B cell (primary cell): ENCODE data around the gene COL10A1. TPM values are rescaled to one million over a fixed set of nuclear protein-coding genes. Genes with fewer than 3 reads are reported as not detected.

Experiments used
- ATAC-seq: fragments of 200-7000 bp; cut with Tn5 transposase; one replicate; pipeline ENCODE4 v1.10.0; 2021; ENCODE audit warnings: low read depth, mild to moderate bottlenecking, moderate number of reproducible peaks, moderate library complexity
- CTCF ChIA-PET: fragments of 350-600 bp; sonication (Branson Sonifier 250); formaldehyde crosslinking; loops from one replicate; lab custom pipeline; 2021; ENCODE audit warnings: antibody characterized with exemption, inconsistent platforms; lab: Charles Lee
- POLR2A ChIA-PET: fragments of 350-600 bp; sonication (Branson Sonifier 250); formaldehyde crosslinking; loops from one replicate; lab custom pipeline; 2021; ENCODE audit warnings: antibody characterized with exemption; lab: Charles Lee
- DNase-seq: peaks from one replicate; pipeline ENCODE4 v3.0.0; 2013
- H2AFZ ChIP-seq: 2 replicates; pipeline ENCODE4 v1.6.1; 2012; ENCODE audit warnings: mild to moderate bottlenecking, low read depth, low read length; ENCODE audit not compliant: insufficient read depth, poor library complexity, severe bottlenecking
- H3K27ac ChIP-seq, 2 donors: 1 replicate in 1 of 2; 2 replicates in 1 of 2; pipeline ENCODE4 v1.5.1; 2012 to 2013; ENCODE audit warnings: low read length in 2 of 2, mild to moderate bottlenecking in 2 of 2, moderate library complexity in 1 of 2
- H3K27me3 ChIP-seq, 4 experiments: fragments of 200-600 bp in 1 of 4; sonication (generic) in 1 of 4; replicated peaks in 1 of 4; 1 replicate in 2 of 4; 2 replicates in 2 of 4; pipeline versions ENCODE4 v1.6.1 to v1.7.0; 2013 to 2016; ENCODE audit warnings: low read length in 3 of 4, mild to moderate bottlenecking in 2 of 4, mixed read lengths in 1 of 4, moderate library complexity in 1 of 4; ENCODE audit not compliant: insufficient read depth in 4 of 4, control insufficient read depth in 3 of 4; ENCODE audit errors: control extremely low read depth in 1 of 4
- H3K36me3 ChIP-seq, 2 experiments: replicated peaks in 1 of 2; 1 replicate in 1 of 2; 2 replicates in 1 of 2; pipeline versions ENCODE4 v1.6.1 to v1.7.1; 2013; ENCODE audit warnings: low read length in 1 of 2; ENCODE audit not compliant: insufficient read depth in 2 of 2, control insufficient read depth in 1 of 2; ENCODE audit errors: control extremely low read depth in 1 of 2, extremely low read depth in 1 of 2
- H3K4me1 ChIP-seq, 2 donors: fragments of 200-600 bp in 1 of 2; sonication (generic) in 1 of 2; 1 replicate in 1 of 2; 2 replicates in 1 of 2; pipeline versions ENCODE4 v1.5.1 to v1.6.1; 2013 to 2017; ENCODE audit warnings: low read length in 2 of 2; ENCODE audit not compliant: control insufficient read depth in 2 of 2, insufficient read depth in 2 of 2
- H3K4me2 ChIP-seq: replicated peaks from 2 replicates; pipeline ENCODE3; 2012; ENCODE audit warnings: mild to moderate bottlenecking, low read depth, low read length; ENCODE audit not compliant: poor library complexity, severe bottlenecking
- H3K4me3 ChIP-seq, 5 experiments: fragments of 200-600 bp in 1 of 5; sonication (generic) in 1 of 5; 1 replicate in 3 of 5; 2 replicates in 2 of 5; pipeline versions ENCODE4 v1.5.1 to v1.7.0; 2011 to 2016; ENCODE audit warnings: low read length in 4 of 5, mild to moderate bottlenecking in 4 of 5, low read depth in 2 of 5, control low read depth in 1 of 5, moderate library complexity in 1 of 5; ENCODE audit not compliant: insufficient read depth in 1 of 5; ENCODE audit errors: control extremely low read depth in 1 of 5, extremely low read depth in 1 of 5
- H3K79me2 ChIP-seq: fragments of 200-600 bp; sonication (generic); one replicate; pipeline ENCODE4 v1.6.0; 2016; ENCODE audit warnings: low read length; ENCODE audit not compliant: control insufficient read depth, insufficient read depth
- H3K9ac ChIP-seq: fragments of 200-600 bp; sonication (generic); 2 replicates; pipeline ENCODE4 v1.6.1; 2017; ENCODE audit warnings: mild to moderate bottlenecking, low read length, moderate library complexity
- H3K9me3 ChIP-seq, 3 donors: one replicate each; pipeline versions ENCODE4 v1.6.1 to v1.7.1; 2013; ENCODE audit warnings: low read length in 2 of 3; ENCODE audit not compliant: control insufficient read depth in 2 of 3, insufficient read depth in 1 of 3; ENCODE audit errors: control extremely low read depth in 1 of 3
- H4K20me1 ChIP-seq: 2 replicates; pipeline ENCODE4 v1.6.0; 2012; ENCODE audit warnings: mild to moderate bottlenecking, low read length; ENCODE audit not compliant: insufficient read depth, control insufficient read depth, poor library complexity, severe bottlenecking
- H3K27ac Mint-ChIP-seq: one replicate; pipeline ENCODE4 v1.8.0; 2021; ENCODE audit warnings: mixed read lengths
- H3K27me3 Mint-ChIP-seq: one replicate; pipeline ENCODE4 v1.8.0; 2021; ENCODE audit warnings: mixed read lengths
- H3K4me1 Mint-ChIP-seq: one replicate; pipeline ENCODE4 v1.8.0; 2021; ENCODE audit warnings: mixed read lengths
- H3K4me3 Mint-ChIP-seq: one replicate; pipeline ENCODE4 v1.8.0; 2021; ENCODE audit warnings: mixed read lengths
- H3K9me3 Mint-ChIP-seq: one replicate; pipeline ENCODE4 v1.8.0; 2022; ENCODE audit warnings: mixed read lengths; ENCODE audit not compliant: insufficient read depth
- CTCF ChIP-seq: fragments of 200-600 bp; IDR thresholded peaks from one replicate; pipeline ENCODE4 v1.8.0; 2022; ENCODE audit warnings: antibody characterized with exemption, mild to moderate bottlenecking
- EZH2 ChIP-seq: IDR thresholded peaks from 2 replicates; pipeline ENCODE4 v1.6.1; 2012; ENCODE audit warnings: borderline replicate concordance, low read depth, mild to moderate bottlenecking, moderate library complexity, low read length; ENCODE audit not compliant: insufficient read depth, poor library complexity, severe bottlenecking
- WGBS: methylation state at CpG from one replicate; pipeline ENCODE4 v1.1.5; 2013; ENCODE audit warnings: missing lambda C conversion rate; ENCODE audit not compliant: insufficient coverage; 5-methylcytosine and 5-hydroxymethylcytosine counted together
- intact Hi-C: fragments of 100-400 bp; cut with micrococcal nuclease; formaldehyde crosslinking; loops from one replicate; pipeline ENCODE4 v1.10.0; 2022
- polyA plus RNA-seq: library from polyadenylated mRNA; depleted of rRNA; stranded (reverse); fragments of >200 nt; gene quantifications from 2 replicates; pipeline ENCODE4 v1.2.3, GENCODE V29; 2012
- total RNA-seq, 2 donors: library from RNA; stranded (reverse); fragments of 120-200 nt in 1 of 2; gene quantifications; 1 replicate in 1 of 2; 2 replicates in 1 of 2; pipeline versions ENCODE4 v1.2.3 to v1.2.4, GENCODE V29; 2013 to 2022

Gene COL10A1
- total and polyA plus RNA-seq, 2 donors (not counting 1 experiment from before 2014, with no cell fraction given) = not detected

GRCh38 chr6:116073765-116074440 is 52.0 kb downstream of the COL10A1 start:
- Histone ChIP-seq H3K9ac (no peak overlapping the region), H4K20me1 (no peaks in the 10 kb centered on the region), H3K36me3 (no peaks in the 10 kb centered on the region), H3K4me1 (peaks cover 0 to 3% of the 10 kb centered on the region in 2 donors), H3K9me3 (no peaks in the 10 kb centered on the region), H3K4me2 (no peak overlapping the region), H3K4me3 (no peak overlapping the region), H2AFZ (no peak overlapping the region), H3K27ac (no peak overlapping the region), H3K79me2 (no peaks in the 10 kb centered on the region), H3K27me3 (peaks cover 0 to 3% (median 0%) of the 10 kb centered on the region in 4 experiments)
- ChIA-PET CTCF (interaction anchor here (0.9 to 1.5 kb wide), 4 partner anchors 12 to 65 kb away, joined by 3 to 5 read pairs (median 4); no protein-coding TSS in a partner anchor), POLR2A (no interaction called here)
- TF ChIP-seq EZH2 = no peak
- no peak for TF ChIP-seq CTCF
- H3K4me1 Mint-ChIP-seq = no peaks in the 10 kb centered on the region
- DNase-seq (no peak), ATAC-seq (no peak)
- no peaks in the 10 kb centered on the region for H3K9me3 Mint-ChIP-seq
- H3K27me3 Mint-ChIP-seq = peaks cover 12% of the 10 kb centered on the region
- H3K4me3 Mint-ChIP-seq = no peak overlapping the region
- no CpG with 5 or more reads among the region's 2 CpGs for WGBS
- intact Hi-C loops = no loop called here
- no peak overlapping the region for H3K27ac Mint-ChIP-seq

GRCh38 chr6:116072368-116072767 is 53.6 kb downstream of the COL10A1 start:
- intact Hi-C loops = no loop called here
- peaks cover 7% of the 10 kb centered on the region for H3K27me3 Mint-ChIP-seq
- peaks cover 0 to 3% of the 10 kb centered on the region in 2 donors for H3K4me1 ChIP-seq
- H3K27ac Mint-ChIP-seq = no peak overlapping the region
- no peak overlapping the region for H2AFZ ChIP-seq
- no peak overlapping the region for H3K4me3 ChIP-seq
- ChIA-PET CTCF (no interaction called here), POLR2A (no interaction called here)
- H4K20me1 ChIP-seq = no peaks in the 10 kb centered on the region
- H3K4me2 ChIP-seq = no peak overlapping the region
- H3K9ac ChIP-seq = no peak overlapping the region
- H3K9me3 Mint-ChIP-seq = no peaks in the 10 kb centered on the region
- DNase-seq (no peak), ATAC-seq (no peak)
- H3K27ac ChIP-seq = no peak overlapping the region
- no peaks in the 10 kb centered on the region for H3K9me3 ChIP-seq
- no CpG with 5 or more reads among the region's 1 CpG for WGBS
- no peaks in the 10 kb centered on the region for H3K4me1 Mint-ChIP-seq
- H3K36me3 ChIP-seq = no peaks in the 10 kb centered on the region
- TF ChIP-seq CTCF = no peak
- no peak for TF ChIP-seq EZH2
- no peak overlapping the region for H3K4me3 Mint-ChIP-seq
- peaks cover 0 to 3% (median 0%) of the 10 kb centered on the region in 4 experiments for H3K27me3 ChIP-seq
- no peaks in the 10 kb centered on the region for H3K79me2 ChIP-seq
